RWPE1 (cell line): Measurements from ENCODE around the gene ZNF423.
A peak's percentile ranks its signal among the peaks of the same experiment; 100 is the strongest.

Source experiments
- CTCF ChIA-PET: fragments of 350-600 bp; sonication (Branson Sonifier 250); formaldehyde crosslinking; extraction: SDS; loops from one replicate; lab custom pipeline; 2021; lab: Yijun Ruan, JAX
- POLR2A ChIA-PET: fragments of 400-600 bp; formaldehyde crosslinking; extraction: SDS; loops from one replicate; lab custom pipeline; 2020; ENCODE audit warnings: antibody characterized with exemption; ENCODE audit not compliant: low non-redundant PET; lab: Yijun Ruan, JAX
- DNase-seq: peaks from one replicate; pipeline ENCODE4 v3.0.0; 2012; ENCODE audit warnings: low spot score
- H3K27ac ChIP-seq: fragments of 450-650 bp; 2 replicates; pipeline ENCODE4 v1.5.1; 2017
- CTCF ChIP-seq: fragments of 450-650 bp; conservative IDR thresholded peaks from 2 replicates; pipeline ENCODE4 v1.5.1; 2017; ENCODE audit warnings: low read depth, mild to moderate bottlenecking

ZNF423 gene

GRCh38 chr16:49857423-49858181 is 1.7 kb upstream of the ZNF423 start:
- TF ChIP-seq CTCF = peak; percentile 62
- CTCF ChIA-PET = interaction anchor here (0.5 to 2.4 kb wide), 27 partner anchors 14 to 1469 kb away, joined by 3 to 12 read pairs (median 3); partner anchors contain the start of gene CNEP1R1
- POLR2A ChIA-PET = no interaction called here
- H3K27ac ChIP-seq = peak overlapping the region; percentile 46; the same call in 1 of the 2 replicates
- peak; percentile 54 for DNase-seq

- TF ChIP-seq CTCF = no peak; the same call in 1 of the 2 replicates
- ChIA-PET CTCF (interaction anchor here (0.5 to 2.4 kb wide), 23 partner anchors 14 to 1108 kb away, joined by 3 to 12 read pairs (median 3); partner anchors contain the start of gene CNEP1R1), POLR2A (no interaction called here)
- peak; percentile 66 for DNase-seq
- H3K27ac ChIP-seq = peak overlapping the region; percentile 46
Measured at GRCh38 chr16:49856672-49857330, 889 bp upstream of the ZNF423 start.

DNA sequence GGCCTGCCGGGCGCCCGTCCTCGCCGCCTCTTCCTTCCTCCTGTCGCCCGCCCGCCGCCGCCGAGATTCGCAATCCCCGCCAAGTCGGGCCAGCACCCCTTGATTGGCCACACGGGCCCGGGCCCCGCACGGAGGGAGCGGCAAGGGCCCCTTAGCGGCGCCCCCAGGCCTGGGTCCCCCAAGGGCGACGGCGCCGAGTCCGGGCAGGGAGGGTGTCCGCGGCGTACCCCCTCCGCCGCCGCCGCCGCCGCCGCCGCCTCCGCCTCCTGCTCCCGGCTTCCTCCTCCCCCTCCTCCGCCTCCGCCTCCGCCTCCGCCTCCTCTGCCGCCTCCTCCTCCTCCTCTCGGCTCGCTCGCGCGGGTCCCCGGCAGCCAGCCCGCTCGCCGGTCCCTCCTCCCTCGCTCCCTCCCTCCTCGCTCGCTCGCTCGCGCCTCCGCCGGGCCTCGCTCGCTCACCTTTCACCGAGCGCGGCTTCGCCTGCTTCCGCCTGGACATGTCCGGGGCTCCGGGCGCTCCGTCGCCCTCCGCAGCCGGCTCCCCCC is 561 bp downstream of the ZNF423 start:
- H3K27ac ChIP-seq = peak overlapping the region; percentile 43
- DNase-seq = peak; percentile 38
- ChIA-PET CTCF (no interaction called here), POLR2A (no interaction called here)
- TF ChIP-seq CTCF = no peak

GRCh38 chr16:49854796-49855203 is 1.1 kb downstream of the ZNF423 start:
- H3K27ac ChIP-seq = peak overlapping the region; percentile 43
- POLR2A ChIA-PET = no interaction called here
- CTCF ChIA-PET = no interaction called here
- DNase-seq = no peak
- no peak for TF ChIP-seq CTCF

DNA sequence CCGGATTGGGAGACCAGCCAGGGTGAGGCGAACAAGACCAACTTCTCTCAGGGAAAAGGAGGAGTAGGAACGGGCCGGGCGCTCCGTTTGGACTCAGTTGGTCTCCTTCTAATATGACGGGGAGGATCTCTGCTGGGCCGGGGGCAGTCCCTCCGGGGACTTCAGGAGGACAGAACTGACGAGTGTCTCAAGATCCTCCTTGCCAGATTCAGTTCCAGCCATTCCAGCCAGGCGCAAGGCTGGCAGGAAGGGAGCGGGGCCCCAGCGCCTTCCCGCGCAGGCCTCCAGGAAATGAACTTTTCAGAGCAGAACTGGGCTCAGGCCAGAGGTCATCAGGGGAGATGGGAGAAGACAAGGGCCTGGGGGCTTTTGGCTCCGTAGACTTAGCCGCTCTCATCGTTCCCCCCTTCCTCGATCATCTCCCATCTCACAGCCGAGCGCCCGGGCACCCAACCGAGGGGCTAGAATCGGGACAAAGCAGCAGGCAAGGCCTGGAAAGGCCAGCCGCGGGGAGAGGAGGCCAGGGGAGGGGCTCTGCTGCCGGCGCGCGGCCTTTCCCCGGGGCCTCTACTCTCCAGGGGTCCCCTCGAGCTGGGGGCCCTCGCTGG is 1.6 kb downstream of the ZNF423 start:
- CTCF ChIA-PET = no interaction called here
- TF ChIP-seq CTCF = no peak
- no peak for DNase-seq
- POLR2A ChIA-PET = no interaction called here
- no peak overlapping the region for H3K27ac ChIP-seq

DNA sequence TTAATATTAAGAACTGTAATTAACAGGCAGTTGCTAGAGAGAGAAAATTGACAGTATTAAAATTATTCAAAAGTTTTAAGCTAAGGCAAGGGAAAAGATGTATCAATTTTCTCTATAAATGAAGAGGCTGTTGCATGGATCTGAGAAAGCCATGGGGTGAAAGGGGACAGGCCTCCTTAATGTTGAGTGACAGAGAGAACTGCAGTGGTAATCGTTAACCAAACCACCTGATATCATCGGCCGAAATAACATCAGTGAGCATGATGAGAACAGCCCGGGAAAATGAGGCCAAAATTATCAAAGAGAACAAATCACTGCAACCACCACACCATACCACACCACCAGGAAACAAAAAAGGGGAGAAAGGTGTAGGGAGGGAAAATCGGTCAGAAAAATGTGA is 3.6 kb downstream of the ZNF423 start:
- CTCF ChIA-PET = no interaction called here
- POLR2A ChIA-PET = no interaction called here
- H3K27ac ChIP-seq = no peak overlapping the region
- DNase-seq = no peak
- TF ChIP-seq CTCF = no peak
